IMR-90 (cell line): ENCODE data around the gene CHN2. TPM values are rescaled to one million over a fixed set of nuclear protein-coding genes. Genes with fewer than 3 reads are reported as not detected.

Experiments
- ATAC-seq: fragments of 200-7000 bp; cut with Tn5 transposase; 2 replicates; pipeline ENCODE4 v1.9.1; 2020; ENCODE audit warnings: low read depth, mild to moderate bottlenecking, moderate library complexity
- BruUV-seq: library from RNA; stranded (reverse); fragments of 400-500 nt; replicated peaks from 2 replicates; lab custom pipeline; 2021; lab: Mats Ljungman, UMichigan
- CTCF ChIA-PET: fragments of 300-600 bp; formaldehyde crosslinking; extraction: SDS; loops from one replicate; lab custom pipeline; 2021; ENCODE audit warnings: antibody characterized with exemption; lab: Yijun Ruan, JAX
- POLR2A ChIA-PET: fragments of 300-600 bp; sonication (Branson Sonifier 250); formaldehyde crosslinking; loops from one replicate; lab custom pipeline; 2022; ENCODE audit warnings: antibody characterized with exemption; ENCODE audit not compliant: unreplicated experiment; lab: Charles Lee
- DNase-seq: peaks from one replicate; pipeline ENCODE4 v3.0.0; 2013
- H2AFZ ChIP-seq: replicated peaks from 2 replicates; pipeline ENCODE3; 2013; ENCODE audit warnings: low read length, mild to moderate bottlenecking; ENCODE audit not compliant: poor library complexity
- H2AK5ac ChIP-seq: 2 replicates; pipeline ENCODE4 v1.6.1; 2013; ENCODE audit warnings: low read depth, low read length, inconsistent platforms
- H2AK9ac ChIP-seq: replicated peaks from 2 replicates; pipeline ENCODE3; 2013; ENCODE audit warnings: mild to moderate bottlenecking, low read depth, low read length, moderate library complexity; ENCODE audit not compliant: poor library complexity
- H2BK120ac ChIP-seq: 2 replicates; pipeline ENCODE4 v1.6.1; 2013; ENCODE audit warnings: low read depth, low read length, inconsistent platforms
- H2BK15ac ChIP-seq: 3 replicates; pipeline ENCODE4 v1.6.1; 2013; ENCODE audit warnings: low read depth, low read length, inconsistent platforms
- H2BK20ac ChIP-seq: 2 replicates; pipeline ENCODE4 v1.6.1; 2013; ENCODE audit warnings: low read depth, mild to moderate bottlenecking, inconsistent platforms, low read length, moderate library complexity
- H2BK5ac ChIP-seq: 2 replicates; pipeline ENCODE4 v1.6.1; 2013; ENCODE audit warnings: mild to moderate bottlenecking, low read depth, low read length, inconsistent platforms; ENCODE audit not compliant: poor library complexity, severe bottlenecking
- H3K14ac ChIP-seq: replicated peaks from 2 replicates; pipeline ENCODE4 v1.6.1; 2013; ENCODE audit warnings: low read depth, low read length, inconsistent platforms
- H3K18ac ChIP-seq: 2 replicates; pipeline ENCODE4 v1.6.1; 2013; ENCODE audit warnings: low read depth, low read length, control low read depth
- H3K23ac ChIP-seq: 2 replicates; pipeline ENCODE4 v1.6.1; 2013; ENCODE audit warnings: low read depth, low read length, inconsistent platforms
- H3K27ac ChIP-seq: 2 replicates; pipeline ENCODE4 v1.5.1; 2013; ENCODE audit warnings: mild to moderate bottlenecking, control low read depth, low read length; ENCODE audit not compliant: insufficient read depth
- H3K27me3 ChIP-seq: 2 replicates; pipeline ENCODE4 v1.6.1; 2013; ENCODE audit warnings: low read length; ENCODE audit not compliant: control insufficient read depth, insufficient read depth
- H3K36me3 ChIP-seq: 2 replicates; pipeline ENCODE4 v1.6.1; 2013; ENCODE audit warnings: low read length, mixed read lengths; ENCODE audit not compliant: control insufficient read depth, insufficient read depth
- H3K4ac ChIP-seq: 2 replicates; pipeline ENCODE4 v1.6.1; 2013; ENCODE audit warnings: low read depth, low read length, inconsistent platforms
- H3K4me1 ChIP-seq: 2 replicates; pipeline ENCODE4 v1.6.1; 2013; ENCODE audit warnings: low read length, mixed read lengths; ENCODE audit not compliant: control insufficient read depth, insufficient read depth
- H3K4me2 ChIP-seq: 2 replicates; pipeline ENCODE4 v1.6.1; 2013; ENCODE audit warnings: low read depth, mild to moderate bottlenecking, control low read depth, low read length, moderate library complexity
- H3K4me3 ChIP-seq: 2 replicates; pipeline ENCODE4 v1.5.1; 2013; ENCODE audit warnings: low read depth, mild to moderate bottlenecking, control low read depth, low read length, moderate library complexity; ENCODE audit not compliant: insufficient read depth
- H3K56ac ChIP-seq: 2 replicates; pipeline ENCODE4 v1.6.1; 2013; ENCODE audit warnings: low read length, inconsistent platforms; ENCODE audit not compliant: insufficient read depth; ENCODE audit errors: extremely low read depth
- H3K79me1 ChIP-seq, 2 experiments: 2 replicates each; pipeline ENCODE4 v1.6.1; 2013; ENCODE audit warnings: low read length in 2 of 2, inconsistent platforms in 1 of 2, low read depth in 1 of 2
- H3K9ac ChIP-seq: 2 replicates; pipeline ENCODE4 v1.6.1; 2013; ENCODE audit warnings: low read depth, low read length, control low read depth
- H3K9me1 ChIP-seq: 2 replicates; pipeline ENCODE4 v1.6.1; 2013; ENCODE audit warnings: low read length, inconsistent platforms; ENCODE audit not compliant: insufficient read depth
- H3K9me3 ChIP-seq: 2 replicates; pipeline ENCODE4 v1.6.1; 2013; ENCODE audit warnings: low read length; ENCODE audit not compliant: control insufficient read depth, insufficient read depth
- H4K20me1 ChIP-seq: 2 replicates; pipeline ENCODE4 v1.6.1; 2013; ENCODE audit warnings: low read length, inconsistent platforms; ENCODE audit not compliant: insufficient read depth
- H4K5ac ChIP-seq: 2 replicates; pipeline ENCODE4 v1.6.1; 2013; ENCODE audit warnings: mild to moderate bottlenecking, low read depth, low read length, control low read depth
- H4K8ac ChIP-seq, 2 experiments: 2 replicates each; pipeline ENCODE4 v1.6.1; 2013; ENCODE audit warnings: low read depth in 2 of 2, low read length in 2 of 2, control low read depth in 1 of 2, inconsistent platforms in 1 of 2
- H4K91ac ChIP-seq: 2 replicates; pipeline ENCODE4 v1.6.1; 2013; ENCODE audit warnings: low read depth, low read length, inconsistent platforms; ENCODE audit not compliant: insufficient read depth
- BHLHE40 ChIP-seq: fragments of 150-350 bp; IDR thresholded peaks from 2 replicates; pipeline ENCODE4 v1.6.1; 2016; ENCODE audit warnings: mild to moderate bottlenecking, low read depth, low read length
- CEBPB ChIP-seq: IDR thresholded peaks from 2 replicates; pipeline ENCODE4 v1.6.1; 2012; ENCODE audit warnings: low read depth, low read length, improper control_type of control experiment
- CHD1 ChIP-seq: IDR thresholded peaks from 2 replicates; pipeline ENCODE4 v1.6.1; 2012; ENCODE audit warnings: low read depth, low read length, improper control_type of control experiment
- ELK1 ChIP-seq: fragments of 150-350 bp; IDR thresholded peaks from 2 replicates; pipeline ENCODE4 v1.6.1; 2016; ENCODE audit warnings: low read depth, mild to moderate bottlenecking, low read length, moderate library complexity, borderline replicate concordance
- FOS ChIP-seq: fragments of 150-350 bp; IDR thresholded peaks from 2 replicates; pipeline ENCODE4 v1.6.1; 2016; ENCODE audit warnings: low read depth, low read length
- MAFK ChIP-seq: IDR thresholded peaks from 2 replicates; pipeline ENCODE4 v1.6.1; 2012; ENCODE audit warnings: low read depth, low read length, improper control_type of control experiment
- MAZ ChIP-seq: IDR thresholded peaks from 2 replicates; pipeline ENCODE4 v1.6.1; 2012; ENCODE audit warnings: low read depth, mild to moderate bottlenecking, low read length, improper control_type of control experiment, moderate library complexity, borderline replicate concordance
- MXI1 ChIP-seq: IDR thresholded peaks from 2 replicates; pipeline ENCODE4 v1.6.1; 2012; ENCODE audit warnings: low read depth, mild to moderate bottlenecking, low read length, moderate library complexity, borderline replicate concordance
- NFE2L2 ChIP-seq: fragments of 150-350 bp; IDR thresholded peaks from 2 replicates; pipeline ENCODE4 v1.6.1; 2016; ENCODE audit warnings: low read depth, mild to moderate bottlenecking, low read length
- POLR2A ChIP-seq: IDR thresholded peaks from 2 replicates; pipeline ENCODE4 v1.6.1; 2012; ENCODE audit warnings: mild to moderate bottlenecking, low read depth, low read length
- RAD21 ChIP-seq: IDR thresholded peaks from 2 replicates; pipeline ENCODE4 v1.6.1; 2012; ENCODE audit warnings: low read length, improper control_type of control experiment
- RCOR1 ChIP-seq: IDR thresholded peaks from 2 replicates; pipeline ENCODE4 v1.6.1; 2012; ENCODE audit warnings: mild to moderate bottlenecking, low read length, improper control_type of control experiment; ENCODE audit not compliant: insufficient replicate concordance
- RFX5 ChIP-seq: IDR thresholded peaks from 2 replicates; pipeline ENCODE4 v1.8.0; 2012; ENCODE audit warnings: low read depth, mild to moderate bottlenecking, low read length, moderate library complexity
- SMC3 ChIP-seq: fragments of 150-350 bp; IDR thresholded peaks from 2 replicates; pipeline ENCODE4 v1.6.1; 2016; ENCODE audit warnings: low read depth, mild to moderate bottlenecking, antibody characterized with exemption, low read length, moderate library complexity
- WGBS, 2 experiments: methylation state at CpG; one replicate each; pipeline versions ENCODE4 v1.1.5 to v1.1.7; 2013; ENCODE audit warnings: missing lambda C conversion rate in 2 of 2; ENCODE audit not compliant: insufficient read length in 1 of 2; ENCODE audit errors: extremely low coverage in 2 of 2; 5-methylcytosine and 5-hydroxymethylcytosine counted together
- dilution Hi-C: fragments of 300-500 bp; cut with HindIII; formaldehyde crosslinking; loops from one replicate; pipeline ENCODE4 v1.14.3; 2018; ENCODE audit warnings: low sequenced_read_pairs; ENCODE audit not compliant: unreplicated experiment
- in situ Hi-C: fragments of 300-500 bp; cut with MboI; formaldehyde crosslinking; loops from 3 replicates; pipeline ENCODE4 v1.14.3; 2019; ENCODE audit warnings: low sequenced_read_pairs, inconsistent platforms, mixed read lengths
- intact Hi-C: fragments of 100-400 bp; cut with micrococcal nuclease; formaldehyde crosslinking; loops from 2 replicates; pipeline ENCODE4 v1.10.0; 2022
- polyA plus RNA-seq, 3 experiments: library from polyadenylated mRNA; depleted of rRNA; stranded (reverse); fragments of >200 nt; gene quantifications; 2 replicates each; pipeline ENCODE4 v1.2.3, GENCODE V29; 2012; ENCODE audit warnings: low replicate concordance in 1 of 3
- total RNA-seq: library from RNA; depleted of rRNA; stranded (reverse); fragments of >200 nt; gene quantifications from 2 replicates; pipeline ENCODE4 v1.2.3, GENCODE V29; 2012
- TF ChIP-seq, protein P1 (sequence below): conservative IDR thresholded peaks from 2 replicates; pipeline ENCODE4 v1.5.1; 2012; ENCODE audit warnings: mild to moderate bottlenecking, low read depth, low read length, improper control_type of control experiment
- TF ChIP-seq, protein P2 (sequence below): fragments of 150-350 bp; IDR thresholded peaks from 2 replicates; pipeline ENCODE4 v1.6.1; 2017; ENCODE audit warnings: mild to moderate bottlenecking, antibody characterized with exemption, low read length, low read depth

The CHN2 gene
- total and polyA plus RNA-seq, 2 of the 4 experiments (the other 2 are of a cell fraction), result not detected

- CTCF ChIA-PET, result no interaction called here
- Histone ChIP-seq H4K91ac (no peak overlapping the region), H2BK120ac (no peak overlapping the region), H2BK20ac (no peak overlapping the region), H3K79me1 (no peaks in the 10 kb centered on the region), H2AK9ac (no peak overlapping the region), H3K4me3 (no peak overlapping the region), H3K27me3 (no peaks in the 10 kb centered on the region), H3K27ac (no peak overlapping the region), H4K8ac (no peak overlapping the region), H3K14ac (no peak overlapping the region), H2AK5ac (no peak overlapping the region), H3K56ac (no peak overlapping the region), H3K23ac (no peak overlapping the region), H3K9me3 (no peaks in the 10 kb centered on the region), H3K4me1 (no peaks in the 10 kb centered on the region), H4K20me1 (no peaks in the 10 kb centered on the region), H3K9me1 (no peaks in the 10 kb centered on the region), H3K4ac (no peak overlapping the region), H2BK5ac (no peak overlapping the region), H2AFZ (no peak overlapping the region), H2BK15ac (no peak overlapping the region), H3K9ac (no peak overlapping the region), H3K4me2 (no peak overlapping the region), H3K36me3 (no peaks in the 10 kb centered on the region), H3K18ac (no peak overlapping the region), H4K5ac (no peak overlapping the region)
- dilution Hi-C loops, result no loop called here
- ATAC-seq (no peak), DNase-seq (no peak)
- intact Hi-C loops, result no loop called here
- TF ChIP-seq RCOR1 (no peak), NFE2L2 (no peak), ELK1 (no peak), RFX5 (no peak), MAZ (no peak), BHLHE40 (no peak), MAFK (no peak), FOS (no peak), POLR2A (no peak), MXI1 (no peak), CHD1 (no peak), CEBPB (no peak), RAD21 (no peak), SMC3 (no peak)
- TF ChIP-seq, protein P1, sequence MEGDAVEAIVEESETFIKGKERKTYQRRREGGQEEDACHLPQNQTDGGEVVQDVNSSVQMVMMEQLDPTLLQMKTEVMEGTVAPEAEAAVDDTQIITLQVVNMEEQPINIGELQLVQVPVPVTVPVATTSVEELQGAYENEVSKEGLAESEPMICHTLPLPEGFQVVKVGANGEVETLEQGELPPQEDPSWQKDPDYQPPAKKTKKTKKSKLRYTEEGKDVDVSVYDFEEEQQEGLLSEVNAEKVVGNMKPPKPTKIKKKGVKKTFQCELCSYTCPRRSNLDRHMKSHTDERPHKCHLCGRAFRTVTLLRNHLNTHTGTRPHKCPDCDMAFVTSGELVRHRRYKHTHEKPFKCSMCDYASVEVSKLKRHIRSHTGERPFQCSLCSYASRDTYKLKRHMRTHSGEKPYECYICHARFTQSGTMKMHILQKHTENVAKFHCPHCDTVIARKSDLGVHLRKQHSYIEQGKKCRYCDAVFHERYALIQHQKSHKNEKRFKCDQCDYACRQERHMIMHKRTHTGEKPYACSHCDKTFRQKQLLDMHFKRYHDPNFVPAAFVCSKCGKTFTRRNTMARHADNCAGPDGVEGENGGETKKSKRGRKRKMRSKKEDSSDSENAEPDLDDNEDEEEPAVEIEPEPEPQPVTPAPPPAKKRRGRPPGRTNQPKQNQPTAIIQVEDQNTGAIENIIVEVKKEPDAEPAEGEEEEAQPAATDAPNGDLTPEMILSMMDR, result no peak
- TF ChIP-seq, protein P2, sequence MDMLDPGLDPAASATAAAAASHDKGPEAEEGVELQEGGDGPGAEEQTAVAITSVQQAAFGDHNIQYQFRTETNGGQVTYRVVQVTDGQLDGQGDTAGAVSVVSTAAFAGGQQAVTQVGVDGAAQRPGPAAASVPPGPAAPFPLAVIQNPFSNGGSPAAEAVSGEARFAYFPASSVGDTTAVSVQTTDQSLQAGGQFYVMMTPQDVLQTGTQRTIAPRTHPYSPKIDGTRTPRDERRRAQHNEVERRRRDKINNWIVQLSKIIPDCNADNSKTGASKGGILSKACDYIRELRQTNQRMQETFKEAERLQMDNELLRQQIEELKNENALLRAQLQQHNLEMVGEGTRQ, result no peak
- POLR2A ChIA-PET, result no interaction called here
- in situ Hi-C loops, result no loop called here
- no TSS peak for BruUV-seq
- no CpG with 5 or more reads among the region's 2 CpGs for WGBS, 2 experiments
These were observed 40.5 kb upstream of the CHN2 start for GRCh38 chr7:29154076-29154475.
